ENCODE data around the gene TRPM2. TPM values are rescaled to one million over a fixed set of nuclear protein-coding genes. Genes with fewer than 3 reads are reported as not detected.

Gene TRPM2
- total and polyA plus RNA-seq, 10 of the 15 experiments (the other 5 are each of a cell fraction or from before 2014, with no cell fraction given) = 0.03 to 9.1 (median 2.6) TPM

DNA sequence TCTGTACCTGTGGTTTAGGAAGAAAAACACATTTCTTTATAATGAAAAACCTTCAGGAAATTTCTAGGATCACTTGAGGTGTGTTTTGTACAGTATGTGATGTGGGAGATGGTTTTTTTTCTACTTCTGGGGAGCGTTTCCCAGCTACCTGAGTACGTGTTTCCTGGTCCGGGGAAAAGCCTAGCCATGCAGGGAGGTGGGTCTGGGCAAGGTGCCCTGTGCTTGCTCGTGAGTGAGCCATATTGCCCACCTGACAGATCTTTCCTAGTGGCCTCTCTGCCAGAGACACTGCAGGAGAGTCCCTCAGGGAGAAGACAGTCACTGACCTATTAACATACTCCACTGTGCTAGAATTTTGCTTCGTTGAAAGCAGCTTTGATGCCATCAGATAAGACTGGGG lies 41.3 kb downstream of the TRPM2 start:
- Histone ChIP-seq H3K36me3 (ENCODE audit: control insufficient read depth in 2 of 2, insufficient read depth in 2 of 2, low read length in 1 of 2) (no peaks in the 10 kb centered on the region), H3K9me3 (replicated peaks; ENCODE audit: control insufficient read depth, insufficient read depth, low read length) (no peaks in the 10 kb centered on the region), H3K79me2 (ENCODE audit: control insufficient read depth, insufficient read depth, low read length) (no peaks in the 10 kb centered on the region), H3K9ac (ENCODE audit: control insufficient read depth, insufficient read depth, low read length) (no peak overlapping the region), H3K4me1 (ENCODE audit: control insufficient read depth, insufficient read depth, low read length) (no peaks in the 10 kb centered on the region), H3K4me3 (no peak overlapping the region), H3K27me3 (replicated peaks in 1 of 2; ENCODE audit: control insufficient read depth in 2 of 2, insufficient read depth in 2 of 2, low read length in 1 of 2) (no peaks in the 10 kb centered on the region), H3K27ac (ENCODE audit: control insufficient read depth, insufficient read depth) (no peak overlapping the region), H4K20me1 (ENCODE audit: control insufficient read depth, insufficient read depth) (no peaks in the 10 kb centered on the region), H2AFZ (ENCODE audit: control insufficient read depth, low read depth, low read length) (no peak overlapping the region), H3K4me2 (ENCODE audit: control insufficient read depth, insufficient read depth) (no peak overlapping the region)
- ChIA-PET CTCF (no interaction called here), RAD21 (ENCODE audit: unreplicated experiment) (no interaction called here), POLR2A (no interaction called here), SMC1A (ENCODE audit: uncharacterized antibody, unreplicated experiment) (no interaction called here)
- WGBS (ENCODE audit: insufficient coverage, insufficient replicate concordance, low lambda C conversion rate, missing lambda C conversion rate) = 27% methylated on average over 5 of the region's 5 CpGs
- DNase-seq (ENCODE audit: low read depth, low spot score) (no peak), FAIRE-seq (no peak), ATAC-seq (no peak)
- intact Hi-C loops (cut with micrococcal nuclease; ENCODE audit: unreplicated experiment) = no loop called here
- no TSS peak for BruUV-seq (replicated peaks)
- in situ Hi-C loops (cut with MboI) = no loop called here
- TF ChIP-seq PAX8 (IDR thresholded peaks at IDR 0.05) (no peak), STAT1 (conservative IDR thresholded peaks at IDR 0.05) (no peak), CBFB (IDR thresholded peaks at IDR 0.05; ENCODE audit: low read depth) (no peak), ESRRA (IDR thresholded peaks at IDR 0.05; ENCODE audit: low read length) (no peak), TCF7 (IDR thresholded peaks at IDR 0.05; ENCODE audit: borderline replicate concordance) (no peak), SUZ12 (IDR thresholded peaks at IDR 0.05; ENCODE audit: unreplicated experiment) (no peak), ZZZ3 (IDR thresholded peaks at IDR 0.05; ENCODE audit: control insufficient read depth, insufficient read length, low read depth) (no peak), ZNF384 (IDR thresholded peaks at IDR 0.05; ENCODE audit: borderline replicate concordance, low read depth, low read length) (no peak), CHD4 (IDR thresholded peaks at IDR 0.05) (no peak), MEF2B (IDR thresholded peaks at IDR 0.05; ENCODE audit: partially characterized antibody, poor library complexity, severe bottlenecking) (no peak), IRF4 (IDR thresholded peaks at IDR 0.05; ENCODE audit: low read depth, low read length) (no peak), MEF2A (IDR thresholded peaks at IDR 0.05; ENCODE audit: insufficient read depth, low read depth, low read length) (no peak)
- TF ChIP-seq, protein P1, sequence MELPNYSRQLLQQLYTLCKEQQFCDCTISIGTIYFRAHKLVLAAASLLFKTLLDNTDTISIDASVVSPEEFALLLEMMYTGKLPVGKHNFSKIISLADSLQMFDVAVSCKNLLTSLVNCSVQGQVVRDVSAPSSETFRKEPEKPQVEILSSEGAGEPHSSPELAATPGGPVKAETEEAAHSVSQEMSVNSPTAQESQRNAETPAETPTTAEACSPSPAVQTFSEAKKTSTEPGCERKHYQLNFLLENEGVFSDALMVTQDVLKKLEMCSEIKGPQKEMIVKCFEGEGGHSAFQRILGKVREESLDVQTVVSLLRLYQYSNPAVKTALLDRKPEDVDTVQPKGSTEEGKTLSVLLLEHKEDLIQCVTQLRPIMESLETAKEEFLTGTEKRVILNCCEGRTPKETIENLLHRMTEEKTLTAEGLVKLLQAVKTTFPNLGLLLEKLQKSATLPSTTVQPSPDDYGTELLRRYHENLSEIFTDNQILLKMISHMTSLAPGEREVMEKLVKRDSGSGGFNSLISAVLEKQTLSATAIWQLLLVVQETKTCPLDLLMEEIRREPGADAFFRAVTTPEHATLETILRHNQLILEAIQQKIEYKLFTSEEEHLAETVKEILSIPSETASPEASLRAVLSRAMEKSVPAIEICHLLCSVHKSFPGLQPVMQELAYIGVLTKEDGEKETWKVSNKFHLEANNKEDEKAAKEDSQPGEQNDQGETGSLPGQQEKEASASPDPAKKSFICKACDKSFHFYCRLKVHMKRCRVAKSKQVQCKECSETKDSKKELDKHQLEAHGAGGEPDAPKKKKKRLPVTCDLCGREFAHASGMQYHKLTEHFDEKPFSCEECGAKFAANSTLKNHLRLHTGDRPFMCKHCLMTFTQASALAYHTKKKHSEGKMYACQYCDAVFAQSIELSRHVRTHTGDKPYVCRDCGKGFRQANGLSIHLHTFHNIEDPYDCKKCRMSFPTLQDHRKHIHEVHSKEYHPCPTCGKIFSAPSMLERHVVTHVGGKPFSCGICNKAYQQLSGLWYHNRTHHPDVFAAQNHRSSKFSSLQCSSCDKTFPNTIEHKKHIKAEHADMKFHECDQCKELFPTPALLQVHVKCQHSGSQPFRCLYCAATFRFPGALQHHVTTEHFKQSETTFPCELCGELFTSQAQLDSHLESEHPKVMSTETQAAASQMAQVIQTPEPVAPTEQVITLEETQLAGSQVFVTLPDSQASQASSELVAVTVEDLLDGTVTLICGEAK (IDR thresholded peaks at IDR 0.05; ENCODE audit: borderline replicate concordance) = no peak
- TF ChIP-seq, protein P2, sequence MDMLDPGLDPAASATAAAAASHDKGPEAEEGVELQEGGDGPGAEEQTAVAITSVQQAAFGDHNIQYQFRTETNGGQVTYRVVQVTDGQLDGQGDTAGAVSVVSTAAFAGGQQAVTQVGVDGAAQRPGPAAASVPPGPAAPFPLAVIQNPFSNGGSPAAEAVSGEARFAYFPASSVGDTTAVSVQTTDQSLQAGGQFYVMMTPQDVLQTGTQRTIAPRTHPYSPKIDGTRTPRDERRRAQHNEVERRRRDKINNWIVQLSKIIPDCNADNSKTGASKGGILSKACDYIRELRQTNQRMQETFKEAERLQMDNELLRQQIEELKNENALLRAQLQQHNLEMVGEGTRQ (IDR thresholded peaks at IDR 0.05; ENCODE audit: borderline replicate concordance, low read depth, low read length) = no peak
- TF ChIP-seq, protein P3, sequence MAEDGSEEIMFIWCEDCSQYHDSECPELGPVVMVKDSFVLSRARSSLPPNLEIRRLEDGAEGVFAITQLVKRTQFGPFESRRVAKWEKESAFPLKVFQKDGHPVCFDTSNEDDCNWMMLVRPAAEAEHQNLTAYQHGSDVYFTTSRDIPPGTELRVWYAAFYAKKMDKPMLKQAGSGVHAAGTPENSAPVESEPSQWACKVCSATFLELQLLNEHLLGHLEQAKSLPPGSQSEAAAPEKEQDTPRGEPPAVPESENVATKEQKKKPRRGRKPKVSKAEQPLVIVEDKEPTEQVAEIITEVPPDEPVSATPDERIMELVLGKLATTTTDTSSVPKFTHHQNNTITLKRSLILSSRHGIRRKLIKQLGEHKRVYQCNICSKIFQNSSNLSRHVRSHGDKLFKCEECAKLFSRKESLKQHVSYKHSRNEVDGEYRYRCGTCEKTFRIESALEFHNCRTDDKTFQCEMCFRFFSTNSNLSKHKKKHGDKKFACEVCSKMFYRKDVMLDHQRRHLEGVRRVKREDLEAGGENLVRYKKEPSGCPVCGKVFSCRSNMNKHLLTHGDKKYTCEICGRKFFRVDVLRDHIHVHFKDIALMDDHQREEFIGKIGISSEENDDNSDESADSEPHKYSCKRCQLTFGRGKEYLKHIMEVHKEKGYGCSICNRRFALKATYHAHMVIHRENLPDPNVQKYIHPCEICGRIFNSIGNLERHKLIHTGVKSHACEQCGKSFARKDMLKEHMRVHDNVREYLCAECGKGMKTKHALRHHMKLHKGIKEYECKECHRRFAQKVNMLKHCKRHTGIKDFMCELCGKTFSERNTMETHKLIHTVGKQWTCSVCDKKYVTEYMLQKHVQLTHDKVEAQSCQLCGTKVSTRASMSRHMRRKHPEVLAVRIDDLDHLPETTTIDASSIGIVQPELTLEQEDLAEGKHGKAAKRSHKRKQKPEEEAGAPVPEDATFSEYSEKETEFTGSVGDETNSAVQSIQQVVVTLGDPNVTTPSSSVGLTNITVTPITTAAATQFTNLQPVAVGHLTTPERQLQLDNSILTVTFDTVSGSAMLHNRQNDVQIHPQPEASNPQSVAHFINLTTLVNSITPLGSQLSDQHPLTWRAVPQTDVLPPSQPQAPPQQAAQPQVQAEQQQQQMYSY (CRISPR knock-in tag; IDR thresholded peaks at IDR 0.05) = no peak
- TF ChIP-seq, protein P4, sequence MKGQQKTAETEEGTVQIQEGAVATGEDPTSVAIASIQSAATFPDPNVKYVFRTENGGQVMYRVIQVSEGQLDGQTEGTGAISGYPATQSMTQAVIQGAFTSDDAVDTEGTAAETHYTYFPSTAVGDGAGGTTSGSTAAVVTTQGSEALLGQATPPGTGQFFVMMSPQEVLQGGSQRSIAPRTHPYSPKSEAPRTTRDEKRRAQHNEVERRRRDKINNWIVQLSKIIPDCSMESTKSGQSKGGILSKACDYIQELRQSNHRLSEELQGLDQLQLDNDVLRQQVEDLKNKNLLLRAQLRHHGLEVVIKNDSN (IDR thresholded peaks at IDR 0.05; ENCODE audit: borderline replicate concordance, extremely low read length, insufficient read depth, low read depth, low read length) = no peak
